Heart left ventricle (tissue), 16 donors: ENCODE results near the gene AMBN. TPM values are rescaled to one million over a fixed set of nuclear protein-coding genes. Genes with fewer than 3 reads are reported as not detected.
A peak's percentile ranks its signal among the peaks of the same experiment; 100 is the strongest.

ENCODE experiments used
- ATAC-seq, 4 donors: fragments of 200-7000 bp; cut with Tn5 transposase; one replicate each; pipeline ENCODE4 v1.9.1; 2020 to 2022; ENCODE audit warnings: moderate library complexity in 4 of 4, mild to moderate bottlenecking in 3 of 4, moderate number of reproducible peaks in 1 of 4
- DNase-seq, 5 donors: peaks; one replicate each; pipeline ENCODE4 v3.0.0-alpha.2; 2020
- H3K27ac ChIP-seq, 12 donors: fragments of 200-600 bp; sonication (generic) in 4 of 12; one replicate each; pipeline versions ENCODE4 v1.5.0 to v1.8.0; 2016 to 2022; ENCODE audit warnings: mild to moderate bottlenecking in 2 of 12
- H3K27me3 ChIP-seq, 9 donors: fragments of 200-600 bp; sonication (generic) in 2 of 9; one replicate each; pipeline versions ENCODE4 v1.5.1 to v1.8.0; 2016 to 2022; ENCODE audit warnings: mild to moderate bottlenecking in 3 of 9
- H3K36me3 ChIP-seq, 9 donors: fragments of 200-600 bp; sonication (generic) in 2 of 9; one replicate each; pipeline versions ENCODE4 v1.5.0 to v1.8.0; 2018 to 2022; ENCODE audit warnings: mild to moderate bottlenecking in 2 of 9
- H3K4me1 ChIP-seq, 12 donors: fragments of 200-600 bp; sonication (generic) in 4 of 12; one replicate each; pipeline versions ENCODE4 v1.5.0 to v1.8.0; 2016 to 2022; ENCODE audit warnings: mild to moderate bottlenecking in 3 of 12
- H3K4me3 ChIP-seq, 12 donors: fragments of 200-600 bp; sonication (generic) in 4 of 12; one replicate each; pipeline versions ENCODE4 v1.5.0 to v1.8.0; 2017 to 2022; ENCODE audit warnings: mild to moderate bottlenecking in 9 of 12, moderate library complexity in 4 of 12
- H3K9me3 ChIP-seq, 12 donors: fragments of 200-600 bp; sonication (generic) in 4 of 12; one replicate each; pipeline versions ENCODE4 v1.5.0 to v1.8.0; 2016 to 2022; ENCODE audit warnings: mild to moderate bottlenecking in 1 of 12
- POLR2A ChIP-seq, 2 donors: fragments of 450-650 bp; IDR thresholded peaks; one replicate each; pipeline ENCODE4 v1.6.1; 2017; ENCODE audit warnings: antibody characterized with exemption in 2 of 2, mild to moderate bottlenecking in 2 of 2, moderate library complexity in 2 of 2
- WGBS, 4 donors: extraction: QIAGEN DNeasy Blood & Tissue Kit in 2 of 4; methylation state at CpG; one replicate each; pipeline versions ENCODE4 v1.1.5 to v1.1.7; 2013 to 2018; 5-methylcytosine and 5-hydroxymethylcytosine counted together
- intact Hi-C, 10 donors: fragments of 100-400 bp; cut with DNase I; formaldehyde crosslinking; loops; one replicate each; pipeline versions ENCODE4 v1.11.1 to v1.14.2; 2022
- polyA plus RNA-seq, 2 donors: library from polyadenylated mRNA; stranded (reverse); fragments of 200-250 nt; gene quantifications; one replicate each; pipeline ENCODE4 v1.2.3, GENCODE V29; 2013
- total RNA-seq, 9 donors: library from RNA; depleted of rRNA in 2 of 9; stranded (reverse); fragments of >200 nt in 2 of 9; fragmentation: NEBNext Ultra II Directional in 3 of 9; extraction: Animal tissue kit (Norgen Biotek cat#: 25700) in 3 of 9; gene quantifications; one replicate each; pipeline versions ENCODE4 v1.1.0 to v1.2.4, GENCODE V29; 2016 to 2023
- TF ChIP-seq, protein P1 (sequence below), 12 donors: fragments of 200-600 bp; sonication (generic) in 4 of 12; IDR thresholded peaks; one replicate each; pipeline versions ENCODE4 v1.5.0 to v1.8.0; 2018 to 2022; ENCODE audit warnings: antibody characterized with exemption in 12 of 12, mild to moderate bottlenecking in 5 of 12
- donor health status: ischemic (EF 13 %, LVEDD 7.1; RV severe dilation, severe dysfunction).
- donor health status: healthy with polysubstance abuse.
- donor health status: DM: no; HTN: yes; CAD: no.
- donor health status: DM: no; HTN: no; CAD: no.
- donor health status: ischemic (EF 25% LVEDD 6.9; RV normal size, moderate dysfunction).
- donor health status: ischemic (EF 25% LVEDD 5.7; RV mildly dilated, moderate dysfunction).
- donor health status: healthy.
- donor health status: DM: yes; HTN: yes; CAD: no.
- donor health status: ischemic (EF 35%, LVEDD 5.7; RV mildly dilated, moderate dysfunction).
- donor health status: nonischemic (EF 11% LVEDD 7.7; RV severe dilation, severe dysfunction).
- donor health status: DM: yes; HTN: yes; CAD: no.
- donor health status: PGD.
- donor health status: ischemic (EF 29% LVEDD 5.4; RV normal size, mild dysfunction).
- donor health status: nonischemic (EF 23%, LVEDD 6.1; RV moderate dilation, normal function).

Gene AMBN
- total and polyA plus RNA-seq, 11 donors = not detected

DNA sequence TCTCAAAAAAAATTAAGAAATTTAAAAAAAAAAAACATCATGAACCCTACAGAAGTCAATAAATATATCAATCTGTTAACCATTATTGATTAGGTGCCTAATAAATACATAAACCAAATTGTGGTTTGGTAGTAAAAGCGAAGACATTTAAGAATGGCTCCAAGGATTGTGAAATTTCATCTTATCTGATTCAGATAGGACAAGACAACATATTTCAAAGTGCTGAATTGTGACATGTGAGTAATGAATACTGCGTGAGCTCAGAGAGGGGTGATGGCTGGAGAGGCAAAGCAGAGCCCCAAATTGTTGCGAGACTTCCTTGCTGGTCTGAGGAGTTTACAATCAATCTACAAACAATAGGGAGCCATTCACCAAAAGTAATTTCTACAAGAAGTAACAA, 8.2 kb downstream of the AMBN start:
- H3K4me3 ChIP-seq = no peak overlapping the region
- intact Hi-C loops = loop anchor here in 1 of 10 donors (5.0 kb wide), 1 partner anchor 1112 kb away; no protein-coding TSS in a partner anchor
- H3K36me3 ChIP-seq = no peaks in the 10 kb centered on the region
- DNase-seq (no peak), ATAC-seq (no peak)
- no peaks in the 10 kb centered on the region for H3K9me3 ChIP-seq
- H3K27ac ChIP-seq = no peak overlapping the region
- no peaks in the 10 kb centered on the region for H3K27me3 ChIP-seq
- TF ChIP-seq, protein P1, sequence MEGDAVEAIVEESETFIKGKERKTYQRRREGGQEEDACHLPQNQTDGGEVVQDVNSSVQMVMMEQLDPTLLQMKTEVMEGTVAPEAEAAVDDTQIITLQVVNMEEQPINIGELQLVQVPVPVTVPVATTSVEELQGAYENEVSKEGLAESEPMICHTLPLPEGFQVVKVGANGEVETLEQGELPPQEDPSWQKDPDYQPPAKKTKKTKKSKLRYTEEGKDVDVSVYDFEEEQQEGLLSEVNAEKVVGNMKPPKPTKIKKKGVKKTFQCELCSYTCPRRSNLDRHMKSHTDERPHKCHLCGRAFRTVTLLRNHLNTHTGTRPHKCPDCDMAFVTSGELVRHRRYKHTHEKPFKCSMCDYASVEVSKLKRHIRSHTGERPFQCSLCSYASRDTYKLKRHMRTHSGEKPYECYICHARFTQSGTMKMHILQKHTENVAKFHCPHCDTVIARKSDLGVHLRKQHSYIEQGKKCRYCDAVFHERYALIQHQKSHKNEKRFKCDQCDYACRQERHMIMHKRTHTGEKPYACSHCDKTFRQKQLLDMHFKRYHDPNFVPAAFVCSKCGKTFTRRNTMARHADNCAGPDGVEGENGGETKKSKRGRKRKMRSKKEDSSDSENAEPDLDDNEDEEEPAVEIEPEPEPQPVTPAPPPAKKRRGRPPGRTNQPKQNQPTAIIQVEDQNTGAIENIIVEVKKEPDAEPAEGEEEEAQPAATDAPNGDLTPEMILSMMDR (IDR thresholded peaks at IDR 0.05) = no peak
- no peak for TF ChIP-seq POLR2A (IDR thresholded peaks at IDR 0.05)
- no peaks in the 10 kb centered on the region for H3K4me1 ChIP-seq
- 83 to 86% (median 84%) methylated on average over 3 of the region's 3 CpGs for WGBS, 4 donors

DNA sequence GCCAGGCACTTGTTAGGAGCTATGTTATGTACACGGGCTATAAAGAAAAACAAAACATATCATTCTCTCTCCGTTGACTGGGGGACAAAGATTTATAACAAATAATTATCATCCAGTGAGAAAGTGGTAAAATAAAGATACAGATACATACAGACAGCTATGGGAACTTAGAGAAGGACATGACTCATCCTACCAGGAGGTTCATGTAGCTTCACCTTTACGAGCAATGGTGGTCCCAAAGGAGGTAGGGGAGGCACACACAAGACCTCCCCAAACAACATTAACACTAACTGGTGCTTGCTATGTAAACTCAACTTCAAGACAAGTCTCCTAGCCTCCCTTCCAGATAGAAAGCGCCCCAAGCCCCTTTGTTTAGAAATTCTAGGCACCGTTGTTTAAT, 8.9 kb downstream of the AMBN start:
- no peak for ATAC-seq
- Histone ChIP-seq H3K9me3 (no peaks in the 10 kb centered on the region), H3K36me3 (no peaks in the 10 kb centered on the region), H3K27me3 (no peaks in the 10 kb centered on the region), H3K4me1 (no peaks in the 10 kb centered on the region), H3K27ac (no peak overlapping the region), H3K4me3 (no peak overlapping the region)
- 68 to 83% (median 77%) methylated on average over 5 of the region's 5 CpGs for WGBS, 4 donors
- no peak for DNase-seq
- TF ChIP-seq, protein P1 (IDR thresholded peaks at IDR 0.05) = no peak
- no peak for TF ChIP-seq POLR2A (IDR thresholded peaks at IDR 0.05)
- intact Hi-C loops = loop anchor here in 1 of 10 donors (5.0 kb wide), 1 partner anchor 1111 kb away; no protein-coding TSS in a partner anchor

DNA sequence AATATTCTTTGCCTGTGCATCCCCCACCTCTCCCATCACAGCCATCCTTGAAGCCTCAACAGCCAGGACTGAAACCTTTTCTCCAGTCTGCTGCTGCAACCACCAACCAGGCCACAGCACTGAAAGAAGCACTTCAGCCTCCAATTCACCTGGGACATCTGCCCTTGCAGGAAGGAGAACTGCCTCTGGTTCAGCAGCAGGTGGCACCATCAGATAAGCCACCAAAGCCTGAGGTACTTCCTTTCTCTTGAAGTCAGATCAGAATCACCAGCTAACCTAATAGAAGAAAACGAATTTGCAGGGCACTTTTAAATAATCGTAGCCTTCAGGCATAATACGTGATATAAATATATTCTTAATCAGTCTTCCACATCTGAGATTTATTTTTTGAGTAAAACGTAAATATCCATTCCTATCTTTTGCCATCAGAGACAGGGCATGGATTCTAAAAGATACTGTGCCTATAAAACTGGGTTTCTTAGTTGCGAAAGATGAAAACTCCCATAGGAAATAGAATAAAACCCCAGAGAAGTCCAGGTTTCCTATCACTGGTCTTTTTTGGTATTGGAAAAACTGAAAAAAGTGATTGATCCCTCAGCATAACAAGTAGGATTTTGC, 9.5 kb downstream of the AMBN start:
- Histone ChIP-seq H3K9me3 (no peaks in the 10 kb centered on the region), H3K27me3 (no peaks in the 10 kb centered on the region), H3K4me3 (no peak overlapping the region), H3K4me1 (no peaks in the 10 kb centered on the region), H3K27ac (no peak overlapping the region), H3K36me3 (no peaks in the 10 kb centered on the region)
- intact Hi-C loops = loop anchor here in 1 of 10 donors (5.0 kb wide), 1 partner anchor 1111 kb away; no protein-coding TSS in a partner anchor
- WGBS, 4 donors = 33 to 42% (median 36%) methylated on average over 5 of the region's 5 CpGs
- peak in 3 of 5 donors; percentile 19 to 34 (median 23) for DNase-seq
- no peak for TF ChIP-seq POLR2A (IDR thresholded peaks at IDR 0.05)
- TF ChIP-seq, protein P1 (IDR thresholded peaks at IDR 0.05) = peak; percentile 35 to 65 (median 58)
- peak in 3 of 4 donors; percentile 53 to 68 (median 64) for ATAC-seq

DNA sequence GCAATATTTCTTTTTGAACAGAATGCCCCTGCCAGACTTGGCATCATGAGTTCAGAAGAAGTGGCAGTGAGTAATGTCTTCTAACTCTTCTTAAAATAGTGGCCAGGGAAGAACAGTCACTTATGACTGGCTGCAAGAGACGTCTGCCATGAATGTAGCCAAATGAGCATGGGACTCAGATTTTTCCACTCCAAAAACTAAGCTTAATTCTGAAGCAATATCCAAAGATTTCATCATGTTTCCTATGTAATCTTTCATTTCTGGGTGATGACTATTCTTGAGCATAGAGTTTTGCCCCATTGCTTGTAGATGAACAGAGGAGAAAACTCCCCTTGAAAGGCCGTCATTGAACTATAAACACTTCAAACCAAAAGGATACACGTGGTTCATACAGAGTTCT, 11.8 kb downstream of the AMBN start:
- intact Hi-C loops = loop anchor here in 1 of 10 donors (5.0 kb wide), 1 partner anchor 1108 kb away; no protein-coding TSS in a partner anchor
- no peak for ATAC-seq
- H3K4me1 ChIP-seq = no peaks in the 10 kb centered on the region

More for the DNA sequence above, 11.8 kb downstream of the AMBN start:
- Histone ChIP-seq H3K36me3 (no peaks in the 10 kb centered on the region), H3K27me3 (no peaks in the 10 kb centered on the region), H3K27ac (no peak overlapping the region), H3K9me3 (no peaks in the 10 kb centered on the region), H3K4me3 (no peak overlapping the region)
- no peak for DNase-seq
- TF ChIP-seq, protein P1 (IDR thresholded peaks at IDR 0.05) = no peak
- TF ChIP-seq POLR2A (IDR thresholded peaks at IDR 0.05) = no peak
- WGBS, 4 donors = 29 to 44% (median 36%) methylated on average over 3 of the region's 3 CpGs
